ENCODE measurements around the gene OPN4. TPM values are rescaled to one million over a fixed set of nuclear protein-coding genes. Genes with fewer than 3 reads are reported as not detected.

The OPN4 gene
- total RNA-seq, 4 donors from 2014 or later = 0.34 TPM; not detected in 3

GRCh38 chr10:86681722-86682386 is 27.5 kb downstream of the OPN4 start:
- WGBS = 81% methylated on average over 16 of the region's 22 CpGs
- no peaks in the 10 kb centered on the region for H3K9me3 ChIP-seq
- DNase-seq (ENCODE audit: low spot score in 2 of 2) = no peak
- H3K4me3 ChIP-seq = no peak overlapping the region
- H3K27ac ChIP-seq = no peak overlapping the region
- no peak for TF ChIP-seq POLR2AphosphoS5 (IDR thresholded peaks at IDR 0.05)
- no peak for TF ChIP-seq CTCF (IDR thresholded peaks at IDR 0.05)
- TF ChIP-seq POLR2A (IDR thresholded peaks at IDR 0.05) = no peak
- TF ChIP-seq EP300 (IDR thresholded peaks at IDR 0.05) = no peak
- H3K4me1 ChIP-seq = peaks cover 4% of the 10 kb centered on the region
- H3K27me3 ChIP-seq = peaks cover 4% of the 10 kb centered on the region
- H3K36me3 ChIP-seq = no peaks in the 10 kb centered on the region

- 92% methylated on average over 2 of the region's 2 CpGs for WGBS
- Histone ChIP-seq H3K27me3 (peaks cover 4% of the 10 kb centered on the region), H3K27ac (no peak overlapping the region), H3K4me1 (peaks cover 4% of the 10 kb centered on the region), H3K4me3 (no peak overlapping the region), H3K9me3 (no peaks in the 10 kb centered on the region), H3K36me3 (no peaks in the 10 kb centered on the region)
- DNase-seq (ENCODE audit: low spot score in 2 of 2) = no peak
- TF ChIP-seq POLR2A (IDR thresholded peaks at IDR 0.05) = no peak
- TF ChIP-seq POLR2AphosphoS5 (IDR thresholded peaks at IDR 0.05) = no peak
- TF ChIP-seq EP300 (IDR thresholded peaks at IDR 0.05) = no peak
- TF ChIP-seq CTCF (IDR thresholded peaks at IDR 0.05) = no peak
These were observed 28.3 kb downstream of the OPN4 start for GRCh38 chr10:86682675-86683074.

GRCh38 chr10:86684331-86685097 is 30.2 kb downstream of the OPN4 start:
- TF ChIP-seq POLR2A (IDR thresholded peaks at IDR 0.05) = no peak
- TF ChIP-seq CTCF (IDR thresholded peaks at IDR 0.05) = peak in 1 of 2 donors; percentile 10
- no peak overlapping the region for H3K4me3 ChIP-seq
- DNase-seq (ENCODE audit: low spot score in 2 of 2) = no peak
- no peak overlapping the region for H3K27ac ChIP-seq
- H3K9me3 ChIP-seq = no peaks in the 10 kb centered on the region
- no peaks in the 10 kb centered on the region for H3K36me3 ChIP-seq
- peaks cover 4% of the 10 kb centered on the region for H3K27me3 ChIP-seq
- H3K4me1 ChIP-seq = peaks cover 12% of the 10 kb centered on the region
- WGBS = 80% methylated on average over 5 of the region's 9 CpGs

- H3K4me3 ChIP-seq = no peak overlapping the region
- TF ChIP-seq CTCF (IDR thresholded peaks at IDR 0.05) (no peak), POLR2A (IDR thresholded peaks at IDR 0.05) (no peak), EP300 (IDR thresholded peaks at IDR 0.05) (no peak), POLR2AphosphoS5 (IDR thresholded peaks at IDR 0.05) (no peak)
- no peaks in the 10 kb centered on the region for H3K36me3 ChIP-seq
- peaks cover 8% of the 10 kb centered on the region for H3K4me1 ChIP-seq
- no peaks in the 10 kb centered on the region for H3K9me3 ChIP-seq
- no peak overlapping the region for H3K27ac ChIP-seq
- no peak for DNase-seq (ENCODE audit: low spot score in 2 of 2)
- H3K27me3 ChIP-seq = peaks cover 4% of the 10 kb centered on the region
- WGBS = 89% methylated on average over 6 of the region's 9 CpGs
These were observed 31.1 kb downstream of the OPN4 start for GRCh38 chr10:86685416-86685815.

- no peak for DNase-seq (ENCODE audit: low spot score in 2 of 2)
- Histone ChIP-seq H3K27ac (no peak overlapping the region), H3K27me3 (peaks cover 4% of the 10 kb centered on the region)
These were observed 31.7 kb downstream of the OPN4 start for GRCh38 chr10:86685893-86686632.

More at GRCh38 chr10:86685893-86686632, 31.7 kb downstream of the OPN4 start:
- TF ChIP-seq CTCF (IDR thresholded peaks at IDR 0.05) = no peak
- no peak for TF ChIP-seq EP300 (IDR thresholded peaks at IDR 0.05)
- TF ChIP-seq POLR2AphosphoS5 (IDR thresholded peaks at IDR 0.05) = no peak
- no peak for TF ChIP-seq POLR2A (IDR thresholded peaks at IDR 0.05)
- Histone ChIP-seq H3K4me3 (no peak overlapping the region), H3K9me3 (no peaks in the 10 kb centered on the region), H3K36me3 (no peaks in the 10 kb centered on the region), H3K4me1 (peaks cover 8% of the 10 kb centered on the region)
- WGBS = 70% methylated on average over 5 of the region's 13 CpGs
